ENCODE data around the gene RAX2.

Gene RAX2

DNA sequence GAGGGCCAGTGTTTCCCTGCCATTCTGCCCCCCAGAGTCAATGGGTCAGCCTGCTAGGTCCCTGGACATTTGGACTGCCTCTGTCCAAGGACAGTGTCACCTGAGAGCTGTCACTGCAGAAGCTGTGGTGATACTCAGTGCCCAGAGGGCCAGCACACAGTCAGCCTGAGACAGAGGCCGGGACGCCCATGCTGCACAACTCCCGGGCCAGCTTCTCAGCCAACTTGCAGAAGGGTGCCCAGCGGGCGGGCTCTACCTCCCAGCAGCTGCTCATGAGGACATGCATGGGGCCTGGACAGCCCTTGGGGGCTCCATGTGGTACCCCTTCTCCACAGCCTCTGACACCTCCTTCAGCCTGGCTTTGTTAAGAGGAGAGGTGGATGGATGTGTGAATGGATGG lies 3.8 kb upstream of the RAX2 start:
- no peak for DNase-seq (ENCODE audit: extremely low spot score)
- TF ChIP-seq NFRKB (IDR thresholded peaks at IDR 0.05) (no peak), BHLHE40 (IDR thresholded peaks at IDR 0.05; ENCODE audit: borderline replicate concordance) (no peak), FOXA1 (IDR thresholded peaks at IDR 0.05) (no peak), HDGF (IDR thresholded peaks at IDR 0.05; ENCODE audit: borderline replicate concordance) (no peak), SUZ12 (IDR thresholded peaks at IDR 0.05) (no peak), SP1 (IDR thresholded peaks at IDR 0.05) (no peak), ARNT (IDR thresholded peaks at IDR 0.05) (no peak), CTBP1 (IDR thresholded peaks at IDR 0.05; ENCODE audit: borderline replicate concordance) (no peak), ELF4 (IDR thresholded peaks at IDR 0.05) (no peak), L3MBTL2 (conservative IDR thresholded peaks at IDR 0.05) (no peak), FOXM1 (IDR thresholded peaks at IDR 0.05; ENCODE audit: borderline replicate concordance) (no peak)
- TF ChIP-seq, protein P1, sequence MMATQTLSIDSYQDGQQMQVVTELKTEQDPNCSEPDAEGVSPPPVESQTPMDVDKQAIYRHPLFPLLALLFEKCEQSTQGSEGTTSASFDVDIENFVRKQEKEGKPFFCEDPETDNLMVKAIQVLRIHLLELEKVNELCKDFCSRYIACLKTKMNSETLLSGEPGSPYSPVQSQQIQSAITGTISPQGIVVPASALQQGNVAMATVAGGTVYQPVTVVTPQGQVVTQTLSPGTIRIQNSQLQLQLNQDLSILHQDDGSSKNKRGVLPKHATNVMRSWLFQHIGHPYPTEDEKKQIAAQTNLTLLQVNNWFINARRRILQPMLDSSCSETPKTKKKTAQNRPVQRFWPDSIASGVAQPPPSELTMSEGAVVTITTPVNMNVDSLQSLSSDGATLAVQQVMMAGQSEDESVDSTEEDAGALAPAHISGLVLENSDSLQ (IDR thresholded peaks at IDR 0.05), result no peak
- CTCF ChIA-PET, result interaction anchor here (0.6 kb wide), 1 partner anchor 492 kb away, joined by 5 read pairs; no protein-coding TSS in a partner anchor
- POLR2A ChIA-PET, result interaction anchor here (0.7 to 1.5 kb wide), 2 partner anchors 13 kb away, joined by 3 to 18 read pairs; partner anchors contain the start of gene MRPL54

DNA sequence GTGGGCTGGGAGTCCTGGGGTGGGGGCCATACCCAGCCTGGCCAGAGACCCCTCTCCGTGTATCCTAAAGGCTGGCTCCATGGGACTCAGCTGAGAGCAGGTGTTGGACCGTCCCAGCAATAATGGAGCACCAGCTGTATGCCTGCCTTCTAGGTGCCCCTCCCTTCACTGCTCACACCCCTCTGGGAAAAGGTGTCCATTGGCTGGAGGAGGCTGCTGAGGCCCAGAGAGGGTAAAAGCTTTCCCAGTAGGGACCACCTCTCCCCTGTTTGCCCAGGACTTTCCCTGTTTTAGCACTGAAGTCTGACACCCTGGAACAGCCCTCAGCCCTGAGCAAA lies 3.3 kb upstream of the RAX2 start:
- ChIA-PET POLR2A (interaction anchor here (1.5 kb wide), 1 partner anchor 13 kb away, joined by 18 read pairs; the partner anchor contains the start of gene MRPL54), CTCF (interaction anchor here (0.6 kb wide), 1 partner anchor 492 kb away, joined by 5 read pairs; no protein-coding TSS in a partner anchor)
- TF ChIP-seq FOXM1 (IDR thresholded peaks at IDR 0.05; ENCODE audit: borderline replicate concordance), result no peak
- DNase-seq (ENCODE audit: extremely low spot score), result no peak

DNA sequence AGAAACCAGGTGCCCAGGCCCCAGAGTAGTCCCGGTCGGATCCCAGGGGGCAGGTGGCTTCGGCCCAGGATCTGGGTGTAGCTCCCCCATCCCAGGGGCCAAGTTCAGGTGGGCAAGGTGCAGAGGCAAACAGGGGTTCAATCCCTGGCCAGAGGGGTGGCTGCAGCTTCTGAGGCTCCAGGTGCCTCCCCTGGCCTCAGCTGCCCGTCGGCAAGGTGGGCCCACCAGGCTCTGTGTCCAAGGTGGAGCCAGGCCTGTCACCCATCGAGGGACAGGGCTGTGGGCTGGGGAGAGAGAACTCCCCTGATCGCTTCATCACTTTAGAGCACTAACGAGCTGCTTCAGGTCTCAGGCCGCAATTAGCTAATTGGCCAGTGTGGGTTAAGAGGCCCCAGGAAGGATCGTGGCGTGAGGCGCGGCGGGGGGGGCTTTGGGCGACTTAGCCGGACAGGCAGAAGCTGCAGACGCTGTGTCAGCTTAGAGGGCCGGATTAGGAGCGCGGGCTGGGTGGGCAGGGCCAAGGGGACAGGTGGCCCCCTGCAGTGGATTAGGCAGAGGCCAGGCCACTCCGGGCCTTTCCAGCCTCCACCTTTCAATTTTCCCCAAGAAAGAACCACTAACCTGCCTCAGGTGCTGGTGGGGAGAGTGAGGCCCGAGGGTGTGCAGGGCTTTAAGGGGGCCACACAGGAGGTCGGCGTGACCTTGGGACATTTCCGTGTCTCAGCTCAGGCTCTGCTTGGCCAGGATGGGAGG lies 2.8 kb upstream of the RAX2 start:
- TF ChIP-seq TARDBP (IDR thresholded peaks at IDR 0.05), result no peak
- TF ChIP-seq NFRKB (IDR thresholded peaks at IDR 0.05), result no peak
- TF ChIP-seq HDGF (IDR thresholded peaks at IDR 0.05; ENCODE audit: borderline replicate concordance), result no peak
- no peak for TF ChIP-seq LEF1 (IDR thresholded peaks at IDR 0.05; ENCODE audit: borderline replicate concordance)
- TF ChIP-seq ZNF384 (IDR thresholded peaks at IDR 0.05), result no peak
- no peak for TF ChIP-seq L3MBTL2 (conservative IDR thresholded peaks at IDR 0.05)
- TF ChIP-seq SP1 (IDR thresholded peaks at IDR 0.05), result no peak
- no peak for TF ChIP-seq FOXM1 (IDR thresholded peaks at IDR 0.05; ENCODE audit: borderline replicate concordance)
- no peak for TF ChIP-seq ARNT (IDR thresholded peaks at IDR 0.05)
- no peak for TF ChIP-seq FOXK2 (IDR thresholded peaks at IDR 0.05)
- no peak for TF ChIP-seq SUZ12 (IDR thresholded peaks at IDR 0.05)
- TF ChIP-seq FOXA1 (IDR thresholded peaks at IDR 0.05), result no peak
- no peak for TF ChIP-seq BHLHE40 (IDR thresholded peaks at IDR 0.05; ENCODE audit: borderline replicate concordance)
- TF ChIP-seq, protein P1 (IDR thresholded peaks at IDR 0.05), result no peak
- no peak for TF ChIP-seq CTBP1 (IDR thresholded peaks at IDR 0.05; ENCODE audit: borderline replicate concordance)
- TF ChIP-seq ELF4 (IDR thresholded peaks at IDR 0.05), result no peak
- no peak for DNase-seq (ENCODE audit: extremely low spot score)
- CTCF ChIA-PET, result no interaction called here
- POLR2A ChIA-PET, result interaction anchor here (1.5 kb wide), 1 partner anchor 12 kb away, joined by 18 read pairs; the partner anchor contains the start of gene MRPL54

DNA sequence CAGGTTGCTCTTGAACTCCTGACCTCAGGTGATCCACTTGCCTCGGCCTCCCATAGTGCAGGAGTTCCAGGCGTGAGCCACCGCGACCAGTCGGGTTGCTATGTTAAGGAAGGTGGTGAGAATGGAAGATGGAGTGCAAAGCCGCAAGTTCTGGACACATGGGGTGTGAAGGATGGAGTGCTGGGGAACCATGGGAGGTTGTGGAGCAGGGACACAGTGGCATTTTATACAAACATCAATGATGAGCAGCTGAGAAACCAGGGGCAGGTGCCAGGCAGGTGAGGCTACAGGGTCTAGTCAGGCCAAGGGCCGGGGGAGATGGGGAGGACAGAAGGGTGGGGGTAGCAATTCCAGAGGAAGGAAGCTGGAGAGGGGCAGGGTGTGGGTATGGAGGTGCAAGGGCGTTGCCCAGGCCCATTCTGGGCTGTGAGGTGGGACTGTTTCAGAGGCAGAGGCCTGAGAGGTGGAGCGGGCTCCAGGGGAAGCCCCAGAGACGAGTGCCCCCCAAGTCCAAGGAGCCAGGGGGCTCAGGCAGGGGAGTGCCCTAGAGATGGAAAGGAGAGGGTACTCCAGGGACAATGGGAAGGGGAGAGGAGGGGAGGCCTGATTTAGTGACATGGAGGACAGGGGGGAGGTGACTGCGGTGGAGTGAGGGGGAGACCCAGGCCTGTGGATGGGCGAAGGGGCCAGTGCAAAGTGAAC lies 1.9 kb upstream of the RAX2 start:
- CTCF ChIA-PET, result no interaction called here
- DNase-seq (ENCODE audit: extremely low spot score), result no peak
- TF ChIP-seq ELF4 (IDR thresholded peaks at IDR 0.05) (no peak), FOXM1 (IDR thresholded peaks at IDR 0.05; ENCODE audit: borderline replicate concordance) (no peak), SP1 (IDR thresholded peaks at IDR 0.05) (no peak), LEF1 (IDR thresholded peaks at IDR 0.05; ENCODE audit: borderline replicate concordance) (no peak), FOXA1 (IDR thresholded peaks at IDR 0.05) (no peak), FOXK2 (IDR thresholded peaks at IDR 0.05) (no peak)
- TF ChIP-seq, protein P1 (IDR thresholded peaks at IDR 0.05), result no peak
- POLR2A ChIA-PET, result interaction anchor here (1.5 kb wide), 1 partner anchor 11 kb away, joined by 18 read pairs; the partner anchor contains the start of gene MRPL54

DNA sequence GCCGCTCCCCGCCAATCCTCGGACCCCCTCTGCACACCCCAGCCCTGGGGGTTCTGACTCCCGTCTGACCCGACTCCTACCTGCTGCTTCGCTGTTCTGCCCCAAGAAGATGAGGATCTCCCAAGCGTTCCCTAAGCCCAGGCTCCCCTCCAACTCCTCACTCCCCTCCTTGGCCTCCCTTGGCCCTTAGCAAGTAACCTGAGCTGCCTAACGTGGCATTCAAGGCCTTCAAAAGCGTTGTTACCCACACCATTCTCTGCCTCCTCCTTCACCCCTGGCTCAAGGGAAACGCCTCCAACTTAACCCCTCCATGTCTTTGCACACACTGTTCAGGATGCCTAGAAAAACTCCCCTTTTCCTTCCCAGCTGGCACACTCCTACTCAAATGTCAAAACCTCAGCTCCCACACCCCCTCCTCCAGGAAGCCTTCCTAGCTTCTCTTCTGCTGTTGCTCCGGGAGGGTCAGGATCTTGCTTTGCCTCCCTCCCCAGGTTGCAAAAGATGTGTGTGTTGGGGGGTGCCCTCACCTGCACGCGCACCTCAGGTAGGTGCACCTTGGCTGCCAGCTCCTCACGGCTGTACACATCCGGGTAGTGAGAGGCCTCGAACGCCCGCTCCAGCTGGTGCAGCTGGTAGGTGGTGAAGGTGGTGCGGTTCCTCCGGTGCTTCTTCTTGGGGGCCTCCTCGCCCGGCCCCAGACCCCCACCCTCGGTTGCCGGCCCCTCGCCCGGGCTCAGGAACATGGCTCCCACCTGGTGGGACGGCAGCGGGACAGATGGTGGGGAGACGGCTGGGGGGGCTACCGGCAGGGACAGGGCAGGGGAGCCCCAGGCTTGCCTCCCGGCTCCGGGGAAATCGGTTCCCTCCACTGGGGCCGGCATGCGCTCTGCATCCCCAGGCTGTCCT lies 775 bp downstream of the RAX2 start:
- CTCF ChIA-PET, result interaction anchor here (0.7 kb wide), 1 partner anchor 9 kb away, joined by 4 read pairs; the partner anchor contains the start of gene MRPL54
- DNase-seq (ENCODE audit: extremely low spot score), result no peak
- TF ChIP-seq FOXK2 (IDR thresholded peaks at IDR 0.05), result no peak
- POLR2A ChIA-PET, result interaction anchor here (1.3 to 1.6 kb wide), 2 partner anchors 9 to 12 kb away, joined by 3 to 27 read pairs; partner anchors contain the start of gene MRPL54
